Loucy (cell line): ENCODE data around the gene ADI1.

Source experiments
- H2AFZ ChIP-seq: fragments of 200-600 bp; sonication (generic); 2 replicates; pipeline ENCODE4 v1.6.0; 2016; ENCODE audit warnings: antibody characterized with exemption, mild to moderate bottlenecking, low read length, moderate library complexity
- H3F3A ChIP-seq: fragments of 200-600 bp; 2 replicates; pipeline ENCODE4 v1.6.0; 2016; ENCODE audit warnings: antibody characterized with exemption, low read depth, mild to moderate bottlenecking
- H3K27me3 ChIP-seq: fragments of 200-600 bp; sonication (generic); 2 replicates; pipeline ENCODE4 v1.6.1; 2014; ENCODE audit warnings: low read length, mild to moderate bottlenecking; ENCODE audit not compliant: insufficient read depth, poor library complexity, severe bottlenecking
- H3K36me3 ChIP-seq: fragments of 200-600 bp; sonication (generic); 2 replicates; pipeline ENCODE4 v1.6.1; 2016; ENCODE audit warnings: low read length; ENCODE audit not compliant: insufficient read depth
- H3K4me1 ChIP-seq: fragments of 200-600 bp; sonication (generic); 2 replicates; pipeline ENCODE4 v1.5.1; 2014; ENCODE audit warnings: low read length, mild to moderate bottlenecking; ENCODE audit not compliant: insufficient read depth, poor library complexity, severe bottlenecking
- H3K4me2 ChIP-seq: fragments of 200-600 bp; sonication (generic); 2 replicates; pipeline ENCODE4 v1.6.0; 2014; ENCODE audit warnings: antibody characterized with exemption, low read length, low read depth, mild to moderate bottlenecking; ENCODE audit not compliant: poor library complexity, severe bottlenecking
- H3K4me3 ChIP-seq: fragments of 200-600 bp; sonication (generic); 2 replicates; pipeline ENCODE4 v1.5.1; 2014; ENCODE audit warnings: low read length, mild to moderate bottlenecking, mixed read lengths; ENCODE audit not compliant: poor library complexity, severe bottlenecking
- H3K79me2 ChIP-seq: fragments of 200-600 bp; sonication (generic); 2 replicates; pipeline ENCODE4 v1.6.1; 2014; ENCODE audit warnings: low read length; ENCODE audit not compliant: insufficient read depth
- H3K9ac ChIP-seq: fragments of 200-600 bp; sonication (generic); 2 replicates; pipeline ENCODE4 v1.6.0; 2014; ENCODE audit warnings: mild to moderate bottlenecking, low read depth, low read length, moderate library complexity; ENCODE audit not compliant: poor library complexity, severe bottlenecking
- H3K9me2 ChIP-seq: fragments of 200-600 bp; sonication (generic); replicated peaks from 2 replicates; pipeline ENCODE4 v1.6.1; 2016; ENCODE audit warnings: low read depth, low read length, mixed read lengths
- H3K9me3 ChIP-seq: fragments of 200-600 bp; sonication (generic); 2 replicates; pipeline ENCODE4 v1.6.1; 2014; ENCODE audit warnings: mild to moderate bottlenecking, antibody characterized with exemption, low read length, low read depth; ENCODE audit not compliant: insufficient read depth
- H4K20me1 ChIP-seq: fragments of 200-600 bp; sonication (generic); 2 replicates; pipeline ENCODE4 v1.6.0; 2014; ENCODE audit warnings: antibody characterized with exemption, low read length, mild to moderate bottlenecking; ENCODE audit not compliant: insufficient read depth, poor library complexity, severe bottlenecking
- CTCF ChIP-seq: fragments of 200-600 bp; sonication (generic); conservative IDR thresholded peaks from 2 replicates; pipeline ENCODE4 v1.5.1; 2014; ENCODE audit warnings: mild to moderate bottlenecking, antibody characterized with exemption, low read length
- EZH2phosphoT487 ChIP-seq: fragments of 200-600 bp; IDR thresholded peaks from 2 replicates; pipeline ENCODE4 v1.6.1; 2018; ENCODE audit warnings: antibody characterized with exemption, mild to moderate bottlenecking, moderate library complexity, borderline replicate concordance

ADI1 gene

GRCh38 chr2:3459185-3460015 is 59.9 kb downstream of the ADI1 start:
- Histone ChIP-seq H2AFZ (no peak overlapping the region), H3K4me2 (no peak overlapping the region), H3K27me3 (no peaks in the 10 kb centered on the region), H3K9me3 (no peaks in the 10 kb centered on the region), H3K9ac (no peak overlapping the region), H3K9me2 (no peaks in the 10 kb centered on the region), H3K4me3 (no peak overlapping the region), H3F3A (no peaks in the 10 kb centered on the region), H3K79me2 (no peaks in the 10 kb centered on the region), H3K36me3 (peaks cover 20% of the 10 kb centered on the region; the same call in 1 of the 2 replicates), H3K4me1 (no peaks in the 10 kb centered on the region), H4K20me1 (no peaks in the 10 kb centered on the region)
- no peak for TF ChIP-seq CTCF
- TF ChIP-seq EZH2phosphoT487 = no peak

GRCh38 chr2:3458396-3459184 is 60.7 kb downstream of the ADI1 start:
- TF ChIP-seq CTCF = no peak
- TF ChIP-seq EZH2phosphoT487 = no peak
- Histone ChIP-seq H3K9ac (no peak overlapping the region), H3K4me1 (no peaks in the 10 kb centered on the region), H3K4me2 (no peak overlapping the region), H3K36me3 (peaks cover 20% of the 10 kb centered on the region; the same call in 1 of the 2 replicates), H3K4me3 (no peak overlapping the region), H2AFZ (no peak overlapping the region), H4K20me1 (no peaks in the 10 kb centered on the region), H3K9me2 (no peaks in the 10 kb centered on the region), H3F3A (no peaks in the 10 kb centered on the region), H3K27me3 (no peaks in the 10 kb centered on the region), H3K79me2 (no peaks in the 10 kb centered on the region), H3K9me3 (no peaks in the 10 kb centered on the region)

GRCh38 chr2:3457524-3458395 is 61.6 kb downstream of the ADI1 start:
- Histone ChIP-seq H4K20me1 (no peaks in the 10 kb centered on the region), H3K79me2 (no peaks in the 10 kb centered on the region), H3F3A (no peaks in the 10 kb centered on the region), H3K4me3 (no peak overlapping the region), H3K9ac (no peak overlapping the region), H3K36me3 (peaks cover 20% of the 10 kb centered on the region; the same call in 1 of the 2 replicates), H3K9me2 (no peaks in the 10 kb centered on the region), H3K4me2 (no peak overlapping the region), H3K27me3 (no peaks in the 10 kb centered on the region), H3K4me1 (no peaks in the 10 kb centered on the region), H2AFZ (no peak overlapping the region), H3K9me3 (no peaks in the 10 kb centered on the region)
- TF ChIP-seq EZH2phosphoT487 (no peak), CTCF (no peak)
